H1 (cell line): ENCODE measurements around the gene CFAP298. TPM values are rescaled to one million over a fixed set of nuclear protein-coding genes. Genes with fewer than 3 reads are reported as not detected.

Source experiments
- EP300 ChIP-seq, 2 experiments: IDR thresholded peaks; 1 replicate in 1 of 2; 2 replicates in 1 of 2; pipeline ENCODE4 v1.6.1; 2011 to 2012; ENCODE audit warnings: low read depth in 2 of 2, low read length in 2 of 2, mild to moderate bottlenecking in 2 of 2, borderline replicate concordance in 1 of 2, inconsistent platforms in 1 of 2, moderate library complexity in 1 of 2
- RAD21 ChIP-seq, 2 experiments: IDR thresholded peaks in 1 of 2; conservative IDR thresholded peaks in 1 of 2; 2 replicates each; pipeline ENCODE4 v1.6.1; 2011; ENCODE audit warnings: low read depth in 2 of 2, low read length in 2 of 2, improper control_type of control experiment in 1 of 2, inconsistent platforms in 1 of 2, mild to moderate bottlenecking in 1 of 2, moderate library complexity in 1 of 2
- RXRA ChIP-seq: IDR thresholded peaks from 2 replicates; pipeline ENCODE4 v1.6.1; 2011; ENCODE audit warnings: low read depth, mild to moderate bottlenecking, low read length, moderate library complexity; ENCODE audit not compliant: insufficient read depth
- polyA plus RNA-seq, 7 experiments: library from polyadenylated mRNA; depleted of rRNA in 3 of 7; stranded (reverse) in 5 of 7; unstranded in 2 of 7; fragments of >200 nt in 5 of 7; fragments of 200-250 nt in 2 of 7; gene quantifications; 1 replicate in 5 of 7; 2 replicates in 1 of 7; 4 replicates in 1 of 7; pipeline versions ENCODE4 v1.2.1 to v1.2.3, GENCODE V29; 2011 to 2013; ENCODE audit warnings: missing spikeins in 2 of 7, mixed read lengths in 2 of 7
- total RNA-seq: library from RNA; stranded (reverse); fragmentation: NEBNext Ultra II Directional; extraction: Animal tissue kit (Norgen Biotek cat#: 25700); gene quantifications from 2 replicates; pipeline ENCODE4 v1.2.1, GENCODE V29; 2021
- TF ChIP-seq, protein P1 (sequence below): IDR thresholded peaks from 2 replicates; pipeline ENCODE4 v1.6.1; 2012; ENCODE audit warnings: inconsistent platforms

The CFAP298 gene
- total and polyA plus RNA-seq, 2 of the 8 experiments (the other 6 are each of a cell fraction or from before 2014, with no cell fraction given): 43.0 to 68.1 TPM

DNA sequence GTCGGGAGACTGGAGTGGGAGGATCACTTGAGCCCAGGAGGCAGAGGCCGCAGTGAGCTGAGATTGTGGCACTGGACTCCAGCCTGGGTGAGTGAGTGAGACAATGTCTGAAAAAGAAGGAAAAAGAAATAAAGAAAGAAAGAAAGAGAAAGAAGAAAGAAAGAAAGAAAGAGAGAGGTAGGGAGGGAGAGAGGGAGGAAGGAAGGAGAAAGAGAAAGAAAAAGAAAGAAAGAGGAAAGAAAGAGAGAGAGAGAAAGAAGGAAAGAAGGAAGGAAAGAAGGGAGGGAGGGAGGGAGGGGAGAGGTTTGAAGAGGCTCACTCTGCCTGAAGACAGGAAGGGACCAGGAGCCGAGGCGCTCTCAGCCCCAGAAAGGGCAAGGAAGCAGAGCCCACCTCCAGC is 22.0 kb downstream of the CFAP298 start (continued):
- TF ChIP-seq RXRA (no peak), RAD21 (IDR thresholded peaks at IDR 0.05 in 1 of 2, conservative IDR thresholded peaks at IDR 0.05 in 1 of 2; ENCODE audit: low read depth in 2 of 2, low read length in 2 of 2) (no peak), EP300 (IDR thresholded peaks at IDR 0.05; ENCODE audit: borderline replicate concordance in 1 of 2, low read depth in 2 of 2, low read length in 2 of 2) (no peak)
- TF ChIP-seq, protein P1, sequence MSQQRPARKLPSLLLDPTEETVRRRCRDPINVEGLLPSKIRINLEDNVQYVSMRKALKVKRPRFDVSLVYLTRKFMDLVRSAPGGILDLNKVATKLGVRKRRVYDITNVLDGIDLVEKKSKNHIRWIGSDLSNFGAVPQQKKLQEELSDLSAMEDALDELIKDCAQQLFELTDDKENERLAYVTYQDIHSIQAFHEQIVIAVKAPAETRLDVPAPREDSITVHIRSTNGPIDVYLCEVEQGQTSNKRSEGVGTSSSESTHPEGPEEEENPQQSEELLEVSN: no peak
